Gastrocnemius medialis (tissue), 4 donors: ENCODE measurements around the gene EIF3J. TPM values are rescaled to one million over a fixed set of nuclear protein-coding genes. Genes with fewer than 3 reads are reported as not detected.
"Not testable (repeated sequence)": the region's sequence is repeated elsewhere in the genome, so short reads cannot be mapped to it uniquely, and the experiment has no call there.

Experiments
- ATAC-seq, 2 donors: fragments of 150-250 bp; one replicate each; pipeline ENCODE4 v1.9.1; 2016
- DNase-seq, 2 donors: peaks; one replicate each; pipeline ENCODE4 v3.0.0-alpha.2; 2019
- H3K27ac ChIP-seq, 4 donors: fragments of 200-600 bp; sonication (generic); 1 replicate in 1 of 4; 2 replicates in 3 of 4; pipeline ENCODE4 v1.5.1; 2016 to 2018; ENCODE audit warnings: mild to moderate bottlenecking in 2 of 4, moderate library complexity in 1 of 4
- H3K27me3 ChIP-seq, 3 donors: fragments of 200-600 bp; sonication (generic) in 2 of 3; 1 replicate in 1 of 3; 2 replicates in 2 of 3; pipeline versions ENCODE4 v1.5.1 to v1.6.0; 2016 to 2019; ENCODE audit warnings: mild to moderate bottlenecking in 1 of 3, moderate library complexity in 1 of 3
- H3K36me3 ChIP-seq, 2 donors: fragments of 200-600 bp; sonication (generic) in 1 of 2; one replicate each; pipeline ENCODE4 v1.5.1; 2017 to 2018
- H3K4me1 ChIP-seq, 2 donors: fragments of 200-600 bp; sonication (generic) in 1 of 2; one replicate each; pipeline ENCODE4 v1.5.1; 2016 to 2017; ENCODE audit warnings: mild to moderate bottlenecking in 2 of 2
- H3K4me3 ChIP-seq, 4 donors: fragments of 200-600 bp; sonication (generic) in 3 of 4; 1 replicate in 1 of 4; 2 replicates in 3 of 4; pipeline ENCODE4 v1.5.1; 2016 to 2019; ENCODE audit warnings: mild to moderate bottlenecking in 2 of 4
- H3K9me3 ChIP-seq, 3 donors: fragments of 200-600 bp; sonication (generic) in 2 of 3; 1 replicate in 1 of 3; 2 replicates in 2 of 3; pipeline ENCODE4 v1.5.1; 2016 to 2019
- POLR2A ChIP-seq, 2 donors: fragments of 450-650 bp; IDR thresholded peaks; one replicate each; pipeline ENCODE4 v1.6.1; 2017; ENCODE audit warnings: antibody characterized with exemption in 2 of 2, mild to moderate bottlenecking in 2 of 2, moderate library complexity in 2 of 2
- in situ Hi-C, 4 donors: fragments of 200-750 bp; cut with MboI; loops; one replicate each; pipeline versions ENCODE4 v1.15.0 to v1.8.0; 2017; ENCODE audit warnings: low sequenced_read_pairs in 4 of 4
- intact Hi-C: fragments of 100-400 bp; cut with DNase I; formaldehyde crosslinking; loops from one replicate; pipeline ENCODE4 v1.15.1; 2023; ENCODE audit warnings: low total_unique reads
- total RNA-seq, 4 donors: library from RNA; depleted of rRNA; stranded (reverse); fragments of >200 nt; gene quantifications; one replicate each; pipeline versions ENCODE4 v1.1.0 to v1.2.3, GENCODE V29; 2016
- TF ChIP-seq, protein P1 (sequence below), 5 experiments: fragments of 450-650 bp in 3 of 5; fragments of 200-600 bp in 2 of 5; sonication (generic) in 2 of 5; IDR thresholded peaks in 4 of 5; conservative IDR thresholded peaks in 1 of 5; 1 replicate in 4 of 5; 2 replicates in 1 of 5; pipeline ENCODE4 v1.5.1; 2016 to 2019; ENCODE audit warnings: antibody characterized with exemption in 5 of 5, mild to moderate bottlenecking in 3 of 5, moderate library complexity in 3 of 5

The EIF3J gene
- total RNA-seq, 4 donors from 2014 or later = 79.2 to 122 (median 103) TPM

DNA sequence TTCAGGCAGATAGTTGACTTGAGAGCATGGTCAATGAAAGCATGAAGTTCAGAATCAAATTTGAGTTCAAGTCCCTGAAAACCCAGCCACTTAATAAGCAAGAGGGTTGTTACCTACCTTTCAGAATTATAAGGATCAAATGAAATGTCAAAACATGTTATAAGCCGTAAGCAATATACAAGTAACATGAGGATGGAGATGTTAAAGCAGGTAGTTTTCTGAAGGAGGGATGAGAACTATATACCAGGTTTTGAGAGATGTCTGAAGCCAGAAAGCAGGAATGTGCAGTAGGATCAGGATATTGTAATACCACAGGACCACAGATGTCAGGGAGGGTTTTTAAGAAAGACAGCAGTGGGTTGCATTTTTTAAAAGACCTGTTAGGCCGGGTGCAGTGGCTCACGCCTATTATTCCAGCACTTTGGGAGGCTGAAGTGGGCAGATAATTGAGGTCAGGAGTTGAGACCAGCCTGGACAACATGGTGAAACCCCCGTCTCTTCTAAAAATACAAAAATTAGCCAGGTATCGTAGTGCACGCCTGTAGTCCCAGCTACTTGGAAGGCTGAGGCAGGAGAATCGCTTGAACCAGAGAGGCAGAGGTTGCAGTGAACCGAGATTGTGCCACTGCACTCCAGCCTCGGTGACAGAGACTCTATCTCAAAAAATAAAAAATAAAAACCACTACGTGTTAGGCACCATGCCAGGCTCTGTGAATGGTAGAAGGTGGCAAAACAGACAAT lies 6.9 kb upstream of the EIF3J start:
- no peak for TF ChIP-seq POLR2A (IDR thresholded peaks at IDR 0.05)
- TF ChIP-seq, protein P1, sequence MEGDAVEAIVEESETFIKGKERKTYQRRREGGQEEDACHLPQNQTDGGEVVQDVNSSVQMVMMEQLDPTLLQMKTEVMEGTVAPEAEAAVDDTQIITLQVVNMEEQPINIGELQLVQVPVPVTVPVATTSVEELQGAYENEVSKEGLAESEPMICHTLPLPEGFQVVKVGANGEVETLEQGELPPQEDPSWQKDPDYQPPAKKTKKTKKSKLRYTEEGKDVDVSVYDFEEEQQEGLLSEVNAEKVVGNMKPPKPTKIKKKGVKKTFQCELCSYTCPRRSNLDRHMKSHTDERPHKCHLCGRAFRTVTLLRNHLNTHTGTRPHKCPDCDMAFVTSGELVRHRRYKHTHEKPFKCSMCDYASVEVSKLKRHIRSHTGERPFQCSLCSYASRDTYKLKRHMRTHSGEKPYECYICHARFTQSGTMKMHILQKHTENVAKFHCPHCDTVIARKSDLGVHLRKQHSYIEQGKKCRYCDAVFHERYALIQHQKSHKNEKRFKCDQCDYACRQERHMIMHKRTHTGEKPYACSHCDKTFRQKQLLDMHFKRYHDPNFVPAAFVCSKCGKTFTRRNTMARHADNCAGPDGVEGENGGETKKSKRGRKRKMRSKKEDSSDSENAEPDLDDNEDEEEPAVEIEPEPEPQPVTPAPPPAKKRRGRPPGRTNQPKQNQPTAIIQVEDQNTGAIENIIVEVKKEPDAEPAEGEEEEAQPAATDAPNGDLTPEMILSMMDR (IDR thresholded peaks at IDR 0.05 in 4 of 5, conservative IDR thresholded peaks at IDR 0.05 in 1 of 5) = no peak
- DNase-seq (no peak), ATAC-seq (no peak)
- Histone ChIP-seq H3K4me1 (peaks cover 0 to 5% of the 10 kb centered on the region in 2 donors), H3K4me3 (no peak overlapping the region), H3K9me3 (no peaks in the 10 kb centered on the region), H3K36me3 (peaks cover 0 to 18% of the 10 kb centered on the region in 2 donors), H3K27ac (no peak overlapping the region), H3K27me3 (no peaks in the 10 kb centered on the region)
- intact Hi-C loops = loop anchor here (10.0 kb wide), 2 partner anchors 735 to 1115 kb away; partner anchors contain the start of gene SERF2
- in situ Hi-C loops = loop anchor here in 1 of 4 donors (10.0 kb wide), 1 partner anchor 105 kb away; the partner anchor contains the start of gene CTDSPL2

DNA sequence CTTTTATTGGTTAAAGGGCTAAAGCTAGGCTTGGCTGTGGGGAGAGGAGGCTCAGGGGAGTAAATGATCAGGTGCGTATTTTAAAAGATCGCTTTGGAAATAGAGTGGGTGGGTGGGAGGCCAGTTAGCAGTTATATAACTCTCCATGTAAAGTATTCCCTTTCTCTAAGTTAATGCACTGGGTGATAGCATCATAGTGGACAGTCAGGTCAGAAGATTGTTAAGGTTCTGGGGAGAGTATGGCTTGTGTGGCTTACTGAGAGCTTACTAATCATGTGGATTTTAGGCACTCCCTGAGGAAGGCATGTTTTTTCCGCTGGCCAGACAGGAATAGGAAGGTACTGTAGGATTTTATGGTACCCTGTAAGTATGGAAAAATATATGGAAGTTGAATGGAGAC lies 6.3 kb upstream of the EIF3J start:
- no peak for ATAC-seq
- TF ChIP-seq, protein P1 (IDR thresholded peaks at IDR 0.05 in 4 of 5, conservative IDR thresholded peaks at IDR 0.05 in 1 of 5) = no peak
- TF ChIP-seq POLR2A (IDR thresholded peaks at IDR 0.05) = no peak
- Histone ChIP-seq H3K4me1 (peaks cover 3 to 12% of the 10 kb centered on the region in 2 donors), H3K27me3 (no peaks in the 10 kb centered on the region), H3K4me3 (no peak overlapping the region), H3K36me3 (peaks cover 0 to 15% of the 10 kb centered on the region in 2 donors), H3K9me3 (no peaks in the 10 kb centered on the region), H3K27ac (no peak overlapping the region)
- no peak for DNase-seq
- in situ Hi-C loops = loop anchor here in 1 of 4 donors (10.0 kb wide), 1 partner anchor 106 kb away; the partner anchor contains the start of gene CTDSPL2
- intact Hi-C loops = loop anchor here (10.0 kb wide), 2 partner anchors 736 to 1114 kb away; partner anchors contain the start of gene SERF2

GRCh38 chr15:44532275-44532674 lies 4.7 kb upstream of the EIF3J start:
- H3K27ac ChIP-seq, H3K36me3 ChIP-seq, H3K27me3 ChIP-seq, H3K4me3 ChIP-seq, H3K9me3 ChIP-seq, ATAC-seq, DNase-seq: not testable (repeated sequence)
- H3K4me1 ChIP-seq = peaks cover 6 to 17% of the 10 kb centered on the region in 2 donors
- intact Hi-C loops = loop anchor here (10.0 kb wide), 2 partner anchors 737 to 1113 kb away; partner anchors contain the start of gene SERF2
- in situ Hi-C loops = loop anchor here in 1 of 4 donors (10.0 kb wide), 1 partner anchor 107 kb away; the partner anchor contains the start of gene CTDSPL2

DNA sequence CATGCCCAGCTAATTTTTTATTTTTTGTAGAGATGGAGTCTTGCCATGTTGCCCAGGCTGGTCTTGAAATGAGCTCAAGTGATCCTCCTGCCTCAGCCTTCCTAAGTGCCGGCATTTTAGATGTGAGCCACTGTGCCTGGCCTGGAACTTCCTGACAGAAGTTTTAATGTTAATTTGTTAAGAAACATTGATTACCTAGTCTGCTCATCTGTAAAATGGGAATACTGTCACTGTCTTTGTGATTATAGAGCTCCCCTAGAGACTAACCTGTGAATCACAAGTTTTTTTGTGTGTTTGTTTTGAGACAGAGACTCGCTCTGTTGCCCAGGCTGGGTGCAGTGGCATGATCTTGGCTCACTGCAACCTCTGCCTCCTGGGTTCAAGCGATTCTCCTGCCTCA lies 4.3 kb upstream of the EIF3J start:
- Histone ChIP-seq H3K27me3 (no peaks in the 10 kb centered on the region), H3K36me3 (no peaks in the 10 kb centered on the region), H3K4me3 (no peak overlapping the region), H3K27ac (no peak overlapping the region), H3K4me1 (peaks cover 6 to 18% of the 10 kb centered on the region in 2 donors), H3K9me3 (no peaks in the 10 kb centered on the region)
- in situ Hi-C loops = loop anchor here in 1 of 4 donors (10.0 kb wide), 1 partner anchor 108 kb away; the partner anchor contains the start of gene CTDSPL2
- intact Hi-C loops = loop anchor here (10.0 kb wide), 2 partner anchors 738 to 1112 kb away; partner anchors contain the start of gene SERF2
- no peak for DNase-seq
- ATAC-seq = no peak
- no peak for TF ChIP-seq POLR2A (IDR thresholded peaks at IDR 0.05)
- TF ChIP-seq, protein P1 (IDR thresholded peaks at IDR 0.05 in 4 of 5, conservative IDR thresholded peaks at IDR 0.05 in 1 of 5) = no peak

DNA sequence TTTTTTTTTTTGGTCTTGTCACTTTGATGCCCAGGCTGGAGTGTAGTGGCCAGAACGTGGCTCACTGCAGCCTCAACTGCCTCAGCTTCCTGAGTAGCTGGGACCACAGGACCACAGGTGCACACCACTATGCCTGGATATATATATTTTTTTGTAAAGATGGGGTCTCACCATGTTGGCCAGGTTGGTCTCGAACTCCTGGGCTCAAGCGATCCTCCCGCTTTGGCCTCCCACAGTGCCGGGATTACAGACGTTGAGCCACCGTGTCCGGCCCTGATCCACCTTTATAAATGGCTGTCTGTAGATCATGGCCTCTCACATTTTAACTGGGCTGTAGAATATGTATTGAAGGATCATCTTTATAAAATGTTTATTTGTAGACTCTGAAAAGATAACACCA lies 1.9 kb upstream of the EIF3J start:
- DNase-seq = no peak
- Histone ChIP-seq H3K36me3 (no peaks in the 10 kb centered on the region), H3K27me3 (no peaks in the 10 kb centered on the region), H3K4me3 (peak overlapping the region in 1 of 4 donors; percentile 82), H3K27ac (peak overlapping the region in 2 of 4 donors; percentile 90 to 99), H3K4me1 (peaks cover 22 to 33% of the 10 kb centered on the region in 2 donors), H3K9me3 (no peaks in the 10 kb centered on the region)
- ATAC-seq = no peak
- intact Hi-C loops = loop anchor here (5.0 to 10.0 kb wide), 5 partner anchors 127 to 1110 kb away; partner anchors contain the start of genes SERF2 and SPG11
- in situ Hi-C loops = loop anchor here in 1 of 4 donors (10.0 kb wide), 1 partner anchor 110 kb away; the partner anchor contains the start of gene CTDSPL2
- no peak for TF ChIP-seq POLR2A (IDR thresholded peaks at IDR 0.05)
- TF ChIP-seq, protein P1 (IDR thresholded peaks at IDR 0.05 in 4 of 5, conservative IDR thresholded peaks at IDR 0.05 in 1 of 5) = no peak
